ENCODE data around the gene P3H3. TPM values are rescaled to one million over a fixed set of nuclear protein-coding genes. Genes with fewer than 3 reads are reported as not detected.

P3H3 gene
- total and polyA plus RNA-seq, 3 donors from 2014 or later: 13.1 to 19.2 (median 18.8) TPM

GRCh38 chr12:6826125-6826733 lies 2.0 kb upstream of the P3H3 start:
- Histone ChIP-seq H3K4me1 (peaks cover 15% of the 10 kb centered on the region), H3K36me3 (ENCODE audit: low read depth, missing control alignments) (no peaks in the 10 kb centered on the region), H3K27ac (no peak overlapping the region), H3K9me3 (no peaks in the 10 kb centered on the region), H3K4me3 (no peak overlapping the region), H3K27me3 (no peaks in the 10 kb centered on the region)
- intact Hi-C loops (cut with DNase I; ENCODE audit: low total_unique reads): loop anchor here (10.0 kb wide), 1 partner anchor 51 kb away; the partner anchor contains the start of gene LAG3
- TF ChIP-seq CTCF (IDR thresholded peaks at IDR 0.05): no peak
- TF ChIP-seq POLR2A (IDR thresholded peaks at IDR 0.05): no peak
- WGBS, 2 donors: 77 to 82% methylated on average over 17 of the region's 17 CpGs
- DNase-seq: no peak

- Histone ChIP-seq H3K36me3 (ENCODE audit: low read depth, missing control alignments) (no peaks in the 10 kb centered on the region), H3K27me3 (no peaks in the 10 kb centered on the region), H3K4me3 (no peak overlapping the region), H3K4me1 (peaks cover 14% of the 10 kb centered on the region), H3K9me3 (no peaks in the 10 kb centered on the region), H3K27ac (peak overlapping the region; percentile 65 to 72)
- intact Hi-C loops (cut with DNase I; ENCODE audit: low total_unique reads): loop anchor here (10.0 kb wide), 1 partner anchor 52 kb away; the partner anchor contains the start of gene LAG3
- no peak for TF ChIP-seq CTCF (IDR thresholded peaks at IDR 0.05)
- no peak for TF ChIP-seq POLR2A (IDR thresholded peaks at IDR 0.05)
- DNase-seq: no peak
- WGBS, 2 donors: 66 to 81% methylated on average over 14 to 22 of the region's 22 CpGs
These were observed 1.3 kb upstream of the P3H3 start for GRCh38 chr12:6826734-6827436.

GRCh38 chr12:6827437-6827911 lies 733 bp upstream of the P3H3 start:
- Histone ChIP-seq H3K9me3 (no peaks in the 10 kb centered on the region), H3K4me1 (peaks cover 9% of the 10 kb centered on the region), H3K4me3 (no peak overlapping the region), H3K27ac (peak overlapping the region; percentile 65 to 72), H3K36me3 (ENCODE audit: low read depth, missing control alignments) (no peaks in the 10 kb centered on the region), H3K27me3 (no peaks in the 10 kb centered on the region)
- TF ChIP-seq CTCF (IDR thresholded peaks at IDR 0.05) (no peak), POLR2A (IDR thresholded peaks at IDR 0.05) (no peak)
- peak; percentile 91 for DNase-seq
- 2 to 10% methylated on average over 3 to 6 of the region's 8 CpGs for WGBS, 2 donors
- intact Hi-C loops (cut with DNase I; ENCODE audit: low total_unique reads): loop anchor here (10.0 kb wide), 1 partner anchor 53 kb away; the partner anchor contains the start of gene LAG3

GRCh38 chr12:6828781-6829535 lies 751 bp downstream of the P3H3 start:
- no peaks in the 10 kb centered on the region for H3K36me3 ChIP-seq (ENCODE audit: low read depth, missing control alignments)
- TF ChIP-seq CTCF (IDR thresholded peaks at IDR 0.05): no peak
- TF ChIP-seq POLR2A (IDR thresholded peaks at IDR 0.05): no peak
- 0 to 1% methylated on average over 32 to 71 of the region's 71 CpGs for WGBS, 2 donors

More at GRCh38 chr12:6828781-6829535, 751 bp downstream of the P3H3 start:
- DNase-seq: peak; percentile 70
- H3K9me3 ChIP-seq: no peaks in the 10 kb centered on the region
- peak overlapping the region; percentile 75 to 87 for H3K4me3 ChIP-seq
- intact Hi-C loops (cut with DNase I; ENCODE audit: low total_unique reads): loop anchor here (10.0 kb wide), 1 partner anchor 54 kb away; the partner anchor contains the start of gene LAG3
- peaks cover 7% of the 10 kb centered on the region for H3K4me1 ChIP-seq
- H3K27ac ChIP-seq: peak overlapping the region; percentile 87 to 91
- H3K27me3 ChIP-seq: no peaks in the 10 kb centered on the region

Measured in testis (tissue), 3 donors.